ENCODE results near the gene DUSP22. TPM values are rescaled to one million over a fixed set of nuclear protein-coding genes. Genes with fewer than 3 reads are reported as not detected.

Gene DUSP22
- total RNA-seq, 1 experiment from 2014 or later = 25.0 TPM

- Histone ChIP-seq H3K4ac (ENCODE audit: low read depth, low read length) (no peak overlapping the region), H3K27ac (ENCODE audit: insufficient read length, low read depth, low read length) (no peak overlapping the region), H4K5ac (ENCODE audit: insufficient read length, low read depth, low read length) (no peak overlapping the region), H3K27me3 (ENCODE audit: insufficient read depth, low read length) (no peaks in the 10 kb centered on the region), H2AFZ (ENCODE audit: low read length) (no peak overlapping the region), H3K4me2 (ENCODE audit: insufficient read depth, insufficient read length, low read length) (no peak overlapping the region), H3K18ac (ENCODE audit: insufficient read length, low read depth, low read length) (no peak overlapping the region), H4K8ac (replicated peaks; ENCODE audit: insufficient read length, low read depth, low read length) (no peak overlapping the region), H3K79me1 (ENCODE audit: insufficient read depth, low read depth, low read length, poor library complexity, severe bottlenecking) (no peaks in the 10 kb centered on the region), H2BK20ac (ENCODE audit: low read depth, low read length, poor library complexity, severe bottlenecking) (no peak overlapping the region), H2BK15ac (ENCODE audit: low read depth, low read length) (no peak overlapping the region), H2AK5ac (ENCODE audit: insufficient read length, low read length) (no peak overlapping the region), H3K23me2 (ENCODE audit: insufficient read length, low read depth, low read length, poor library complexity, severe bottlenecking) (no peaks in the 10 kb centered on the region), H3K4me1 (ENCODE audit: insufficient read depth, low read length) (no peaks in the 10 kb centered on the region; the same call in 1 of the 2 replicates), H4K91ac (ENCODE audit: insufficient read length, low read depth, low read length) (no peak overlapping the region), H2BK5ac (ENCODE audit: insufficient read length, low read length) (no peak overlapping the region), H3K23ac (ENCODE audit: insufficient read length, low read depth, low read length) (no peak overlapping the region), H3K9ac (ENCODE audit: extremely low read depth, insufficient read length, low read length) (no peak overlapping the region), H3K14ac (ENCODE audit: insufficient read depth, low read length) (no peak overlapping the region), H4K20me1 (ENCODE audit: control insufficient read depth, insufficient read depth, insufficient read length) (no peaks in the 10 kb centered on the region), H3K9me3 (ENCODE audit: control insufficient read depth, low read depth, low read length) (peaks cover 29% of the 10 kb centered on the region), H2BK120ac (ENCODE audit: low read depth, low read length, poor library complexity, severe bottlenecking) (no peak overlapping the region), H3T11ph (ENCODE audit: low read length) (no peak overlapping the region), H3K79me2 (ENCODE audit: insufficient read depth, low read length) (no peaks in the 10 kb centered on the region), H2BK12ac (ENCODE audit: insufficient read length, low read depth, low read length) (no peak overlapping the region), H3K56ac (ENCODE audit: insufficient read length, low read depth, low read length) (no peak overlapping the region)
- WGBS (ENCODE audit: extremely low coverage, insufficient read length, low lambda C conversion rate) = no CpG with 5 or more reads among the region's 10 CpGs
- no peak for DNase-seq
- Mint-ChIP-seq H3K36me3 (ENCODE audit: insufficient read depth in 1 of 3, low read depth in 3 of 3) (no peaks in the 10 kb centered on the region; a peak in 2 of 7 replicates), H3K4me1 (peaks cover 6% of the 10 kb centered on the region in 2 experiments), H3K27ac (no peak overlapping the region; a peak in 1 of 7 replicates), H3K27me3 (ENCODE audit: low read depth) (peaks cover 21% of the 10 kb centered on the region), H3K4me3 (no peak overlapping the region), H3K9me3 (peaks cover 51 to 66% of the 10 kb centered on the region in 2 experiments)
- TF ChIP-seq, protein P1, sequence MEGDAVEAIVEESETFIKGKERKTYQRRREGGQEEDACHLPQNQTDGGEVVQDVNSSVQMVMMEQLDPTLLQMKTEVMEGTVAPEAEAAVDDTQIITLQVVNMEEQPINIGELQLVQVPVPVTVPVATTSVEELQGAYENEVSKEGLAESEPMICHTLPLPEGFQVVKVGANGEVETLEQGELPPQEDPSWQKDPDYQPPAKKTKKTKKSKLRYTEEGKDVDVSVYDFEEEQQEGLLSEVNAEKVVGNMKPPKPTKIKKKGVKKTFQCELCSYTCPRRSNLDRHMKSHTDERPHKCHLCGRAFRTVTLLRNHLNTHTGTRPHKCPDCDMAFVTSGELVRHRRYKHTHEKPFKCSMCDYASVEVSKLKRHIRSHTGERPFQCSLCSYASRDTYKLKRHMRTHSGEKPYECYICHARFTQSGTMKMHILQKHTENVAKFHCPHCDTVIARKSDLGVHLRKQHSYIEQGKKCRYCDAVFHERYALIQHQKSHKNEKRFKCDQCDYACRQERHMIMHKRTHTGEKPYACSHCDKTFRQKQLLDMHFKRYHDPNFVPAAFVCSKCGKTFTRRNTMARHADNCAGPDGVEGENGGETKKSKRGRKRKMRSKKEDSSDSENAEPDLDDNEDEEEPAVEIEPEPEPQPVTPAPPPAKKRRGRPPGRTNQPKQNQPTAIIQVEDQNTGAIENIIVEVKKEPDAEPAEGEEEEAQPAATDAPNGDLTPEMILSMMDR (conservative IDR thresholded peaks at IDR 0.05) = no peak
Measured at GRCh38 chr6:286681-287488, 5.4 kb upstream of the DUSP22 start.

Measured in H9 (cell line).